Raji (cell line): ENCODE measurements around the gene P2RX7.

Experiments used
- POLR2A ChIP-seq: IDR thresholded peaks from 2 replicates; pipeline ENCODE4 v1.6.1; 2011; ENCODE audit warnings: low read depth, low read length, control low read depth; ENCODE audit not compliant: insufficient read depth

Gene P2RX7

DNA sequence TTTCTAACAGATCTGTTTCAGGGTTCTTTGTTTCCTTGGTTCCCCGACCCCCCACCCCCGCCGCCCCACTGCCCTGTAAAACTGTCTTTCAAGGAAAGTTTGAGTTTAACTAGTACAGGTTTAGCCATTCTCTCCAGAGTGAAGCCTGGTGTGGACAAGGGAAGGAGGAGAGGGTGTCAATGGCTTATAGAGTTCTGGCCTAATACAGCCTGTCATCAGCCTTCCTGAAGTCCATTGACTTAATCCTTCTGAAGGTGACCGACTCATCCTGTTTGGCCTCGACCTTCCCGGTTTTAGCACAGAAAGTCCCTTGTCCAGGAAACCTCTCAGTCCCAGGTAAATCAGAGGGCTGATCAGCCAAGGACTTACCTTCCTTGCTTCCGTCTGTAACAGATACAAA is 66.3 kb downstream of the P2RX7 start:
- TF ChIP-seq POLR2A, result no peak

DNA sequence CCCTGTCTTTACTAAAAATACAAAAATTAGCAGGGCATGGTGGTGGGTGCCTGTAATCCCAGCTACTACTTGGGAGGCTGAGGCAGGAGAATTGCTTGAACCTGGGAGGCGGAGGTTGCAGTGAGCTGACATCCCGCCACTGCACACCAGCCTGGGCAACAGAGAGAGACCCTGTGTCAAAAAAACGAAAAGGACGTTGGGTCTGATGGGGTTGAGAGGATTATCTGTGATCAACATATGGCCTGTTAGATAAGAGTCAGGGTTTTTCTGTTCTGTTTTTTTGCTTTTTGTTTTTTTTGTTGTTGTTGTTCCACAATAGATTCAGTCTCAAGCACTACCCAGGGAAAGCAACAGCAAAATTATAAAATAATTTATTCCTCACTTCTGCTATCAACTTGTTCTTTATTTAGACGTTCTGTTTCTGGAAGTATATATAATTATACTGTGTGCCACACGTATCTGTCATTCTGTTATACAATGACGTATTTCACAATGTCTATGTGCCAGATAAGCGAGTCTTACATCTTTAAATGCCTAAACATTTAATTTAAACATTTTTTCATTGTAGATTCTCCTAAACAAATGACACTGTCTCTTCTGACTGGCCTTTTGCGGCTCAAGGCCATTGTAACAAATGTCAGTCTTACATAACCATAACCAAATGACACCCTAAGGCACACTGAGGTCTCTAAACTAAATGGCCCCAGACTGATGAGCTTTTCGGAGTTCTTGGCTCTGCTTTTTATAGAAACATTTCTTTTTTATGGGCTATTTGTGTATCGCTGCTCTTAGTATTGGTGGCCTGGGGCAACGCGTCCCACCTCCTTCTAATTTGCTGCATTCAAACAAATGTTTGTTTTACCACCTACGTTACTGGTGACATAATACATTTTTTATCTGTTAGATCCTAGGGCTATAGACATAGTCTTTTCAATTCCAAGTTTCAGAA is 70.0 kb downstream of the P2RX7 start:
- TF ChIP-seq POLR2A, result no peak

DNA sequence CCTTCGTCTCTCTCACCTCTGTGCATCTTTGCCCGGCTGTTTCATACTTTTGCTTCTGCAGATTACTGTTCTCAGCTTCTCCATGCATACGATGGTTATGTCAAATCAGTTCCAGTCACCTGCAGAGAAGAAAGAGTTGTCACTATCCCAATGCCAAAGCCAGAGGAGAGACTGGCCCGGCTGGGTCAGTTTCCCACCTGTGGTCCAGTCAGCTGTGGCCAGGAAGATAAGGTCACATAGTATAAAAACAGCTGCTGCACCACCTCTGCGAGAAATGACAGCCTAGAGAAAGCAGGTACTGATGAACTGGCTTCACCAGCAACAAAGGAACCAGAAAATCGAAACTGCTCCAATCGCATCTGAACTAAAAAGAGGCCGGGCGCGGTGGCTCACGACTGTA is 70.8 kb downstream of the P2RX7 start:
- TF ChIP-seq POLR2A, result no peak

GRCh38 chr12:121205491-121205890 is 72.8 kb downstream of the P2RX7 start:
- no peak for TF ChIP-seq POLR2A

GRCh38 chr12:121209221-121209620 is 76.5 kb downstream of the P2RX7 start:
- TF ChIP-seq POLR2A, result no peak

DNA sequence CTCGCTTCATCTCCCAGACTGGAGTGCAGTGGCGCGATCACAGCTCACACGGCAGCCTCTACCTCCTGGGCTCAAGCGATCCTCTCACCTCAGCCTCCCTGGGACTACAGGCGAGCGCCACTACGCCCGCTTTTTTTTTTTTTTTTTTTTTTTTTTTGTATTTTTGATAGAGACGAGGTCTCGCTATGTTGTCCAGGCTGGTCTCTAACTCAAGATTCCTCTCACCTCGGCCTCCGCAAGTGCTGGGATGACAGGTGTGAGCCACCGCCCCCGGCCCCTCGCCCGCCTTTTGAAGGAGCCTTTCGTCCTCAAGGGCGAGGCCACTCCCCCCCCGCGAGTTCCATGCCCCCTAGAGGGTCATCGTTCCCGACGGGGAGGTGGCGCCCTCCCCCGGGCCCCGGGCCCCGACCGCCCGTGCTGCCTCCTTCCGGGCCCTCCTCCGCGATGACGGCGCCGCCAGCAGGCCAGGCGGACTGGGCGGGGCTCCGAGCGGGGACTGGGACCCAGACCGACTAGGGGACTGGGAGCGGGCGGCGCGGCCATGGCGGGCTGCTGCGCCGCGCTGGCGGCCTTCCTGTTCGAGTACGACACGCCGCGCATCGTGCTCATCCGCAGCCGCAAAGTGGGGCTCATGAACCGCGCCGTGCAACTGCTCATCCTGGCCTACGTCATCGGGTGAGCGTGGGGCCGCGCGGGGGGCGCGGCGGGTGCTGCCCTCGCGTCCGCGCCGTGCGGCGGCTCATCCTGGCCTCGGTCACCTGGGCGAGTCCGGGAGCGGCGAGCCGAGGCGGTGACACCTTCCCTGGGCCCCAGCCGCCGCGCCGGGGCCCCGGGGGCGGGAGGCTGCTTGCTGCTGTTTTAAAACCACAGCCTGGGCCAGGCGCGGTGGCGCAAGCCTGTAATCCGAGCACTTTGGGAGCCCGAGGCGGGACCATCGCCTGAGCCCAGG is 77.2 kb downstream of the P2RX7 start, which contains the start of gene P2RX4:
Gene P2RX4, plus strand, starts transcription at position 506 of the 949 bp plus-strand sequence. Its CDS starts 36 bp downstream, at position 542.
- peak; percentile 97 for TF ChIP-seq POLR2A

- no peak for TF ChIP-seq POLR2A
These were observed 80.2 kb downstream of the P2RX7 start for GRCh38 chr12:121212875-121213274.

GRCh38 chr12:121214166-121214777 is 81.6 kb downstream of the P2RX7 start:
- no peak for TF ChIP-seq POLR2A

DNA sequence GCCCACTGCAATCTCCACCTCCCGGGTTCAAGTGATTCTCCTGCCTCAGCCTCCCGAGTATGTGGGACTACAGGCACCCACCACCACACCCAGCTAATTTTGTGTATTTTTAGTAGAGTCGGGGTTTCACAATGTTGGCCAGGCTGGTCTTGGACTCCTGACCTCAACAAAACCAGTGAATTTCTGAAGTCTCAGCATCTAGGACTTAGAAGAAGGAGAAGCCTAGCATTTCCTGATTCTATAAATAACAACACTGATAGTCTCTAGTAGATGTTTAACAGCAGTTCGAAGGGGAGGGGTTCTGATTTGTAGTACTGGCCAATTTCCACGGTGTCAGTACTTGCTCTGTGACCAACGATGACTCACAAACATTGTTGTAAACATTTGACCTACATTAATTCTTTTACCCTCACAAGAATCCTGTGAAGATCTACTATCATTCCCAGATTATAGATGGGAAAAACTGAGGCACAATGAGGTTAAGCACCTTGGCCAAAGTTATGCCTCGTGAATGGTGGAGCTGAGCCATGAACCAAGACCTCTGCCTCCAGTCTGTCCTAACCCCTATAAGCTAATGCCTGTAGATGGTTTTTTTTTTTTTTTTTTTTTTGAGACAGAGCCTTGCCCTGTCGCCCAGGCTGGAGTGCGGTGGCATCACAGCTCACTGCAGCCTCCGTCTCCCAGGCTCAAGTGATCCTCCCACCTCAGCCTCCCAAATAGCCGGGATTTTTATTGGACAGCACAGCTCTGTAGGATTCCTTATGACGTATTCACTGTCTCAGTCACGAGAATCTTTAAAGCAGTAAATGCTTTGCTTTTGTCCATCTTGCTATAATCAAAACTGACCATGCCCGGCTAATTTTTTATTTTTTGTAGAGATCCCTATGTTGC is 82.4 kb downstream of the P2RX7 start:
- TF ChIP-seq POLR2A, result no peak

GRCh38 chr12:121216102-121216501 is 83.4 kb downstream of the P2RX7 start:
- TF ChIP-seq POLR2A, result no peak

DNA sequence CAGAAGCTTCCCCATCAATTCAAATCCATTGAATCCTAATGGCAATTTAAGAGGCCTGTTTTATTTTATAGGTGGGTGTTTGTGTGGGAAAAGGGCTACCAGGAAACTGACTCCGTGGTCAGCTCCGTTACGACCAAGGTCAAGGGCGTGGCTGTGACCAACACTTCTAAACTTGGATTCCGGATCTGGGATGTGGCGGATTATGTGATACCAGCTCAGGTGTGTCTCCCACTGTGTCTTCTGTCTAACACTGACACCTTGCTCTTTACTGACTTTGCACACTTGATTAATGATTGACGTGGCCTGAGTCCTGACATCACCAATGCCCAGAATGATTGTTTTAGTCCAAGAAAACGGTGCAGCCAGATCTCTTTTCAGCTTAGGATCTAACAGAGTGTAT is 84.4 kb downstream of the P2RX7 start:
- TF ChIP-seq POLR2A, result no peak

DNA sequence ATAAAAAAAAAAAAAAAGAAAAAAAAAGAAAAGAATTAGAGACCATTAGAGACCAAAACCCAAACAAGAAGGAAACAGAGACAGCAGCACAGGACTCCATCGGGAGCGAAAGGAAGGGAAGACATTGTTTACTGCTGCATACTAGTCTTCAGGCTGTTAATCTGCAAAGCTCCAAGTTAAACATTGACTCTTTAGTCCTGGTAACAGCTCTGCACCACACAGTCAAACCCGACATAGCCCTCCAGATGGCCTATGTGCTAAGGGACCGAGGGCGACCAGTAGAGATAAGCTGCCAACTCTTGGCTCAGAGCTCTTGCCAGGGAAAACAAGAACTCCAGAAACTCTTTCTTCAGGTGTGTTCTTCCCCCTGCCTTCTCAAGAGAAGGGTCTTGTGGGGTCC is 85.1 kb downstream of the P2RX7 start:
- TF ChIP-seq POLR2A, result no peak

- no peak for TF ChIP-seq POLR2A
These were observed 86.1 kb downstream of the P2RX7 start for GRCh38 chr12:121218588-121219352.
